ENCODE measurements around the gene APOBEC3G. TPM values are rescaled to one million over a fixed set of nuclear protein-coding genes. Genes with fewer than 3 reads are reported as not detected.

The APOBEC3G gene
- total and polyA plus RNA-seq, 2 donors (not counting 1 experiment from before 2014, with no cell fraction given): 94.2 to 96.6 TPM

DNA sequence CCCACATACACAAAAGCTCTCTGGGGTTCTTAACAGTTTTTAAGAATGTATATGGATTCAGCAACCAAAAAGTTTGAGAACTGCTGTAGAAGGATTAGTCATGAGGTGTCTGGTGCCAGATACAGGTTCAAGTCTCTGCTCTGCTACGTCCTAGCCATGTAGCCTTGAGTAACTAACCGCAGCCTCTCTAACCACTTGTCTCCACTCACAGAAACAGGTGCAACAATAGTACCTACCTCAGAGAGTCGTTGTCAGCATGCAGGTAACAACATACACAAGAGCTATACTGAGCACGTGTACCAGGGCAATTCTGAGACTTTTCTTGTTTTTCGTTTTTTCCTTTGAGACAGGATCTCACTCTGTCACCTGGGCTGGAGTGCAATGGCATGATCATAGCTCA is 48.5 kb downstream of the APOBEC3G start:
- H3K27me3 ChIP-seq (replicated peaks in 1 of 4; ENCODE audit: control extremely low read depth in 1 of 4, control insufficient read depth in 3 of 4, insufficient read depth in 4 of 4, low read length in 3 of 4): no peaks in the 10 kb centered on the region
- no peaks in the 10 kb centered on the region for H3K36me3 ChIP-seq (replicated peaks in 1 of 2; ENCODE audit: control extremely low read depth in 1 of 2, control insufficient read depth in 1 of 2, extremely low read depth in 1 of 2, insufficient read depth in 2 of 2, low read length in 1 of 2)
- H3K79me2 ChIP-seq (ENCODE audit: control insufficient read depth, insufficient read depth, low read length): peaks cover 3% of the 10 kb centered on the region
- no peak overlapping the region for H3K4me3 Mint-ChIP-seq
- ChIA-PET POLR2A (interaction anchor here (0.6 to 0.7 kb wide), 4 partner anchors 10 to 78 kb away, joined by 3 to 9 read pairs (median 4); no protein-coding TSS in a partner anchor), CTCF (interaction anchor here (1.2 to 10.3 kb wide), 4 partner anchors 120 to 393 kb away, joined by 3 to 150 read pairs (median 4); no protein-coding TSS in a partner anchor)
- H3K27ac ChIP-seq (ENCODE audit: low read length in 2 of 2): no peak overlapping the region
- intact Hi-C loops (cut with micrococcal nuclease): no loop called here
- no peaks in the 10 kb centered on the region for H4K20me1 ChIP-seq (ENCODE audit: control insufficient read depth, insufficient read depth, low read length, poor library complexity, severe bottlenecking)
- H3K27me3 Mint-ChIP-seq: no peaks in the 10 kb centered on the region
- H3K4me1 Mint-ChIP-seq: peaks cover 10% of the 10 kb centered on the region
- TF ChIP-seq, protein P1, sequence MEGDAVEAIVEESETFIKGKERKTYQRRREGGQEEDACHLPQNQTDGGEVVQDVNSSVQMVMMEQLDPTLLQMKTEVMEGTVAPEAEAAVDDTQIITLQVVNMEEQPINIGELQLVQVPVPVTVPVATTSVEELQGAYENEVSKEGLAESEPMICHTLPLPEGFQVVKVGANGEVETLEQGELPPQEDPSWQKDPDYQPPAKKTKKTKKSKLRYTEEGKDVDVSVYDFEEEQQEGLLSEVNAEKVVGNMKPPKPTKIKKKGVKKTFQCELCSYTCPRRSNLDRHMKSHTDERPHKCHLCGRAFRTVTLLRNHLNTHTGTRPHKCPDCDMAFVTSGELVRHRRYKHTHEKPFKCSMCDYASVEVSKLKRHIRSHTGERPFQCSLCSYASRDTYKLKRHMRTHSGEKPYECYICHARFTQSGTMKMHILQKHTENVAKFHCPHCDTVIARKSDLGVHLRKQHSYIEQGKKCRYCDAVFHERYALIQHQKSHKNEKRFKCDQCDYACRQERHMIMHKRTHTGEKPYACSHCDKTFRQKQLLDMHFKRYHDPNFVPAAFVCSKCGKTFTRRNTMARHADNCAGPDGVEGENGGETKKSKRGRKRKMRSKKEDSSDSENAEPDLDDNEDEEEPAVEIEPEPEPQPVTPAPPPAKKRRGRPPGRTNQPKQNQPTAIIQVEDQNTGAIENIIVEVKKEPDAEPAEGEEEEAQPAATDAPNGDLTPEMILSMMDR (IDR thresholded peaks at IDR 0.05): no peak
- no peak for ATAC-seq (ENCODE audit: low read depth)
- H3K9ac ChIP-seq (ENCODE audit: low read length): no peak overlapping the region
- H3K4me2 ChIP-seq (replicated peaks; ENCODE audit: low read depth, low read length, poor library complexity, severe bottlenecking): no peak overlapping the region
- 95% methylated on average over 5 of the region's 5 CpGs for WGBS (ENCODE audit: insufficient coverage)
- H3K4me1 ChIP-seq (ENCODE audit: control insufficient read depth in 2 of 2, insufficient read depth in 2 of 2, low read length in 2 of 2): peaks cover 0 to 8% of the 10 kb centered on the region in 2 donors
- H3K4me3 ChIP-seq (ENCODE audit: control extremely low read depth in 1 of 5, extremely low read depth in 1 of 5, insufficient read depth in 1 of 5, low read depth in 2 of 5, low read length in 4 of 5): no peak overlapping the region
- H3K9me3 Mint-ChIP-seq (ENCODE audit: insufficient read depth): no peaks in the 10 kb centered on the region
- H3K27ac Mint-ChIP-seq: no peak overlapping the region
- peaks cover 0 to 4% (median 0%) of the 10 kb centered on the region in 3 donors for H3K9me3 ChIP-seq (ENCODE audit: control extremely low read depth in 1 of 3, control insufficient read depth in 2 of 3, insufficient read depth in 1 of 3, low read length in 2 of 3)
- no peak overlapping the region for H2AFZ ChIP-seq (ENCODE audit: insufficient read depth, low read depth, low read length, poor library complexity, severe bottlenecking)
- DNase-seq: no peak

DNA sequence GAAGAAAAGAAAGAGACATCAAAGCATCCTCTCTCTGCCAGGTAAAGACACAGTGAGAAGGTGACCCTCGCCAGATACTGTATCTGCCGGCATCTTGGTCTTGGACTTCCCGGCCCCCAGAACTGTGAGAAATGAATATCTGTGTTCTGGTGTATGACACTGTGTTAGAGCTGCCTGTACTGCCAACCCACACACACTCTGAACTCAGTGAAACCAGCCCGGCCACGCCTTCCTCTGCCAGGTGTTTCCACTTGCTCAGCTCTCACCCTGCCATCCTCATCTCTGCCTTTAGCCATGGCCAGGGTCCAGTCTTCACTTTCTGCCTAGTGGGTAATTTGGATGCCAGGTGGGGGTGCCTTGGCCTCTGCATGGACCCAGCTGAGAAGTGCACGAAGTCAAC is 51.4 kb downstream of the APOBEC3G start:
- Mint-ChIP-seq H3K9me3 (ENCODE audit: insufficient read depth) (no peaks in the 10 kb centered on the region), H3K27ac (no peak overlapping the region), H3K27me3 (no peaks in the 10 kb centered on the region), H3K4me1 (peaks cover 4% of the 10 kb centered on the region), H3K4me3 (no peak overlapping the region)
- Histone ChIP-seq H3K27me3 (replicated peaks in 1 of 4; ENCODE audit: control extremely low read depth in 1 of 4, control insufficient read depth in 3 of 4, insufficient read depth in 4 of 4, low read length in 3 of 4) (no peaks in the 10 kb centered on the region), H3K27ac (ENCODE audit: low read length in 2 of 2) (no peak overlapping the region), H3K4me1 (ENCODE audit: control insufficient read depth in 2 of 2, insufficient read depth in 2 of 2, low read length in 2 of 2) (peaks cover 0 to 6% of the 10 kb centered on the region in 2 donors), H3K36me3 (replicated peaks in 1 of 2; ENCODE audit: control extremely low read depth in 1 of 2, control insufficient read depth in 1 of 2, extremely low read depth in 1 of 2, insufficient read depth in 2 of 2, low read length in 1 of 2) (peaks cover 0 to 15% of the 10 kb centered on the region in 2 experiments), H3K4me3 (ENCODE audit: control extremely low read depth in 1 of 5, extremely low read depth in 1 of 5, insufficient read depth in 1 of 5, low read depth in 2 of 5, low read length in 4 of 5) (no peak overlapping the region), H4K20me1 (ENCODE audit: control insufficient read depth, insufficient read depth, low read length, poor library complexity, severe bottlenecking) (peaks cover 20% of the 10 kb centered on the region), H3K4me2 (replicated peaks; ENCODE audit: low read depth, low read length, poor library complexity, severe bottlenecking) (no peak overlapping the region), H3K9ac (ENCODE audit: low read length) (no peak overlapping the region), H3K79me2 (ENCODE audit: control insufficient read depth, insufficient read depth, low read length) (no peaks in the 10 kb centered on the region), H2AFZ (ENCODE audit: insufficient read depth, low read depth, low read length, poor library complexity, severe bottlenecking) (no peak overlapping the region), H3K9me3 (ENCODE audit: control extremely low read depth in 1 of 3, control insufficient read depth in 2 of 3, insufficient read depth in 1 of 3, low read length in 2 of 3) (peaks cover 0 to 4% (median 0%) of the 10 kb centered on the region in 3 donors)
- WGBS (ENCODE audit: insufficient coverage): 100% methylated on average over 1 of the region's 6 CpGs
- intact Hi-C loops (cut with micrococcal nuclease): no loop called here
- ChIA-PET CTCF (interaction anchor here (1.5 to 1.8 kb wide), 2 partner anchors 10 to 183 kb away, joined by 6 to 7 read pairs; no protein-coding TSS in a partner anchor), POLR2A (interaction anchor here (0.6 to 0.7 kb wide), 2 partner anchors 55 to 113 kb away, joined by 4 to 7 read pairs; no protein-coding TSS in a partner anchor)
- DNase-seq: no peak
- TF ChIP-seq, protein P1 (IDR thresholded peaks at IDR 0.05): no peak
- TF ChIP-seq EZH2 (IDR thresholded peaks at IDR 0.05; ENCODE audit: borderline replicate concordance, insufficient read depth, low read depth, low read length, poor library complexity, severe bottlenecking): no peak
- ATAC-seq (ENCODE audit: low read depth): no peak
